Measurements from ENCODE around the gene PREB.
"Not testable (repeated sequence)": the region's sequence is repeated elsewhere in the genome, so short reads cannot be mapped to it uniquely, and the experiment has no call there.

The PREB gene

DNA sequence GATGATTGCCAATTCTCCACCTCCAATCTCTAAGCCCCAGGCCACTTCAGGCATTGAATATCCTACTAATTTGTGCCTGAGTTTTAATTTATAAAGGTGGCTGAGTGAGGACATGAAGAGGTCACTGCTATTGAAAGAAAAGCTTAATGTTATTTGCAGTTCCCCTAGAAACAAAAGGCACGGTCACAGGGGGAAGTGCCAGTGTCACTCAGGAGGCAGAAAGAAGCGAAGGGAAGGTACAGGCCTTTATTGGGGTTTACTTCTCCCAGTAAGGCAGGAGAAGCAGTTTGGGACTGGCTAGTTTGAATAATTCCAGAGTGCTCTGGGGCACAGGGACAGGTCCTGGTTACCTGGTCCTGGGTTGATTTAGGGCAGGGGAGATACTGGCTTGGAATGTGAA, 12.5 kb downstream of the PREB start:
- H3K36me3 ChIP-seq: no peaks in the 10 kb centered on the region
- no peaks in the 10 kb centered on the region for H3K9me3 ChIP-seq (ENCODE audit: severe bottlenecking)
- no peak overlapping the region for H3K4me3 ChIP-seq (ENCODE audit: low read depth, low read length)
- H3K27ac ChIP-seq: no peak overlapping the region
- DNase-seq: no peak
- TF ChIP-seq CTCF (IDR thresholded peaks at IDR 0.05; ENCODE audit: low read depth, low read length): no peak
- no peaks in the 10 kb centered on the region for H3K27me3 ChIP-seq (ENCODE audit: insufficient read depth, low read depth, severe bottlenecking)

DNA sequence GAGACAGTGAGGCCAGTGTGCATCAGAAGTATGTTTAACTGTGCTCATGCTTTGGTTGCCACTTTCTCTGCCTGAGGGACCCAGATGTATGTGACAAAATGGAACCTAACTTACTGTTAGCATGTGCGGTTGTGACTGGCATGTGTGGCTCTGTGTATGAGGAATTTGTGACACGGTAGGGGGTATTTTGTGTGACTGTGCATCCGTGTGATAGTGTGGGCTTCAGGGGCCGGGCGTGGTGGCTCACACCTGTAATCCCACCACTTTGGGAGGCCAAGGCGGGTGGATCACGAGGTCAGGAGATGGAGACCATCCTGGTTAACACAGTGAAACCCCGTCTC, 15.1 kb downstream of the PREB start:
- not testable (repeated sequence) for H3K27ac ChIP-seq; H3K27me3 ChIP-seq (ENCODE audit: insufficient read depth, low read depth, severe bottlenecking); H3K36me3 ChIP-seq; DNase-seq; H3K9me3 ChIP-seq (ENCODE audit: severe bottlenecking)
- peak overlapping the region; percentile 75 for H3K4me3 ChIP-seq (ENCODE audit: low read depth, low read length)

DNA sequence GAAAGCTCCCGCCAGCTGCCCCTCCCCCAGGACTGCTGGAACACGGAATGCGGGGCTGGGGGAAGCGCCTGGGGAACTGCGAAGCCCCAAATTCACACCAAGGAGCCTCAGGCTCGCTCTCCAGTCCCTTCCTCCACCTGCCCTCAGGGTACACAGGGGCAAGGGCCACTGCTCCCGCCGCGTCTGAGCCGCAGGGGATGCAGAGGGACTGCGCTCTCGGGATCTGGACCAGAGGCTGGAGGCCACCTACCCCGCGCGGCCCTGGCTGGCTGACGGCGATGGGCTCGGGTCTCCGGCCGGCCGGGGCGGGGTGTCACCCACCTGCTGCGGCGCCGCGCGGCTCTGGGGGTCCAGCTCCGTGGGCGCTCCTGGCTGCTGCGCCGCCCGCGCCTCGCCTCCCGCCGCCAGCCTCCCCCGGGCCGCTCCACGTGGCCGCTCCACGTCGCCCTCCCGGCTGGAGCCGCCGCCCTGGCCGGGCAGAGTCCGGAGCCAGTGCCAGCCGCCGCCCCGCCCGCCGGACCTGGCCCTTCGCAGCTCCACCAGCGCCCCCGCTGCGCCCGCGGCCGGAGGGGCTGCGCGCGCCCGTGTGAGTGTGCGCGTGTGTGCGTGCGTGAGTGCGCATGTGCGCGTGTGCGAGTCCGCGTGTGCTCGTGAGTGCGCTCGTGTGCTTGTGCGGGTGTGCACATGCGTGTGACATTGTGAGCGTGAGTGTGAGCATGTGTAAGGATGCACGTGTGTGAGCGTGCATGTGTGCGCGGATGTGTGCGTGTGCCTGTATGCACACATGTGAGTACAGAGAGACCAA, 15.7 kb downstream of the PREB start, which contains the start of gene CGREF1:
TSS of gene CGREF1 (minus strand) at position 604 of the 805 bp plus-strand sequence. CDS start 14,762 bp downstream, outside the sequence.
- Histone ChIP-seq H3K27me3 (ENCODE audit: insufficient read depth, low read depth, severe bottlenecking) (no peaks in the 10 kb centered on the region), H3K27ac (no peak within 1 kb of the TSS), H3K36me3 (no peaks in the 10 kb centered on the region), H3K4me3 (ENCODE audit: low read depth, low read length) (peak within 1 kb of the TSS; percentile 75), H3K9me3 (ENCODE audit: severe bottlenecking) (no peaks in the 10 kb centered on the region)
- no peak for TF ChIP-seq CTCF (IDR thresholded peaks at IDR 0.05; ENCODE audit: low read depth, low read length)
- peak; percentile 56 for DNase-seq

DNA sequence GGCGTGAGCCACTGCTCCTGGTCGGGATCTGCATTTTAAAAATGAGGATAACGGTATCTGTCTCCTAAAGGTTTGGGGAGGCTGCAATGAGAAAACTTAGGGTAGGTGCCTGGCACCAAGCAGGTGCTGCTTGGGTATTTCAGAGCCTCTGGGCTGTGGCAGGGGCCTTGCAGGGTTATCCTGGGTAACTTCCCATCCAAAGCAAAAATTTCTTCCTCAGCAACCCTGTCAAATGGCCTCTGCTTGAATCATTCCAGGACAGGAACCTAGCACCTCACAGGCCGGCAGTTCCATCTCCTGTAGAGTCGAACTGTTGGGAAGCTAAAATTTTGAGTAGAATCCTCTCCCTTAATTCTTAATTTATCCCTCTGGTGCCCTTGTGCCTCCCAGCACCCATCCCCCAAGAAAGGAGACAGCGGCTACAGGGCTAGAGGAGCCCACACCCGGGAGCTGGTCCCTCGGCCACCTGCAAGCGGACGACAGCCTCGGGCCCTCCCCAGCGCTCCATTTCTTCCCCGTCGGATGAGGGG, 16.4 kb downstream of the PREB start:
- Histone ChIP-seq H3K36me3 (no peaks in the 10 kb centered on the region), H3K27ac (no peak overlapping the region), H3K4me3 (ENCODE audit: low read depth, low read length) (peak overlapping the region; percentile 75), H3K9me3 (ENCODE audit: severe bottlenecking) (no peaks in the 10 kb centered on the region), H3K27me3 (ENCODE audit: insufficient read depth, low read depth, severe bottlenecking) (no peaks in the 10 kb centered on the region)
- no peak for DNase-seq
- TF ChIP-seq CTCF (IDR thresholded peaks at IDR 0.05; ENCODE audit: low read depth, low read length): no peak

GRCh38 chr2:27115519-27115918, 18.9 kb downstream of the PREB start:
- no peak for TF ChIP-seq CTCF (IDR thresholded peaks at IDR 0.05; ENCODE audit: low read depth, low read length)
- H3K27ac ChIP-seq: no peak overlapping the region
- H3K36me3 ChIP-seq: no peaks in the 10 kb centered on the region
- no peak overlapping the region for H3K4me3 ChIP-seq (ENCODE audit: low read depth, low read length)
- H3K9me3 ChIP-seq (ENCODE audit: severe bottlenecking): no peaks in the 10 kb centered on the region
- no peak for DNase-seq
- H3K27me3 ChIP-seq (ENCODE audit: insufficient read depth, low read depth, severe bottlenecking): no peaks in the 10 kb centered on the region

DNA sequence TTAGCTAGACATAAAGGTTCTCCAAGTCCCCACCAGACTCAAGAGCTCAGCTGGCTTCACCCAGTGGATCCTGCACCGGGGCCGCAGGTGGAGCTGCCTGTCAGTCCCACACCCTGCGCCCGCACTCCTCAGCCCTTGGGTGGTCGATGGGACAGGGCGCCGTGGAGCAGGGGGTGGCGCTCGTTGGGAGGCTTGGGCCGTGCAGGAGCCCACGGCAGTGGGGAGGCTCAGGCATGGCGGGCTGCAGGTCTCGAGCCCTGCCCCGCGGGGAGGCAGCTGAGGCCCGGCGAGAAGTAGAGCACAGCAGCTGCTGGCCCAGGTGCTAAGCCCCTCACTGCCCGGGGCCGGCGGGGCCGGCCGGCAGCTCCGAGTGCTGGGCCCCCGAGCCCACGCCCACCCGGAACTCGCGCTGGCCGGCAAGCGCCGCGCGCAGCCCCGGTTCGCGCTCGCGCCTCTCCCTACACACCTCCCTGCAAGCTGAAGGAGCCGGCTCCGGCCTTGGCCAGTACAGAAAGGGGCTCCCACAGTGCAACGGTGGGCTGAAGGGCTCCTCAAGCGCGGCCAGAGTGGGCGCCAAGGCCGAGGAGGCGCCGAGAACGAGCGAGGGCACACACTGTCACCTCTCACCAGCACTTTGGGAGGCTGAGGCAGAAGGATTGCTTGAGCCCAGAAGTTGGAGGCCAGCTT, 22.9 kb downstream of the PREB start:
- H3K27me3 ChIP-seq (ENCODE audit: insufficient read depth, low read depth, severe bottlenecking); H3K9me3 ChIP-seq (ENCODE audit: severe bottlenecking); H3K36me3 ChIP-seq; H3K27ac ChIP-seq; H3K4me3 ChIP-seq (ENCODE audit: low read depth, low read length); DNase-seq: not testable (repeated sequence)

DNA sequence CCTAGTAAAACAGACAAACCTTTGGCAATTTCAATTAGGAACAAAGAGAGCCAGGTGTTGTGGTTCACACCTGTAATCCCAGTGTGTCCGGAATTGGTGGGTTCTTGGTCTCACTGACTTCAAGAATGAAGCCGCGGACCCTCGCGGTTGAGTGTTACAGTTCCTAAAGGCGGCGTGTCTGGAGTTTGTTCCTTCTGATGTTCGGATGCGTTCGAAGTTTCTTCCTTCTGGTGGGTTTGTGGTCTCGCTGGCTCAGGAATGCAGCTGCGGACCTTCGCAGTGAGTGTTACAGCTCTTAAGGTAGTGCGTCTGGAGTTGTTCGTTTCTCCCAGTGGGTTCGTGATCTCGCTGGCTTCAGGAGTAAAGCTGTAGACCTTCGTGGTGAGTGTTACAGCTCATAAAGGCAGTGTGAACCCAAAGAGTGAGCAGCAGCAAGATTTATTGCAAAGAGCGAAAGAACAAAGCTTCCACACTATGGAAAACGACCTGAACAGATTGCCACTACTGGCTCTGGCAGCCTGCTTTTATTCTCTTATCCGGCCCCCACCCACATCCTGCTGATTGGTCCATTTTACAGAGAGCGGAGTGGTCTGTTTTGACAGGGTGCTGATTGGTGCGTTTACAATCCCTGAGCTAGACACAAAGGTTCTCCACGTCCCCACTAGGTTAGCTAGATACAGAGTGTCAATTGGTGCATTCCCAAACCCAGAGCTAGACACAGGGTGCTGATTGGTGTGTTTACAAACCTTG, 23.7 kb downstream of the PREB start:
- not testable (repeated sequence) for H3K9me3 ChIP-seq (ENCODE audit: severe bottlenecking); DNase-seq; H3K36me3 ChIP-seq; H3K4me3 ChIP-seq (ENCODE audit: low read depth, low read length); H3K27me3 ChIP-seq (ENCODE audit: insufficient read depth, low read depth, severe bottlenecking); H3K27ac ChIP-seq

Data from WERI-Rb-1 (cell line).